Measurements from ENCODE around the gene PCCA. TPM values are rescaled to one million over a fixed set of nuclear protein-coding genes. Genes with fewer than 3 reads are reported as not detected.
A peak's percentile ranks its signal among the peaks of the same experiment; 100 is the strongest.
"Not testable (repeated sequence)": the region's sequence is repeated elsewhere in the genome, so short reads cannot be mapped to it uniquely, and the experiment has no call there.

Gene PCCA
- total RNA-seq, 1 experiment from 2014 or later: 52.8 TPM

DNA sequence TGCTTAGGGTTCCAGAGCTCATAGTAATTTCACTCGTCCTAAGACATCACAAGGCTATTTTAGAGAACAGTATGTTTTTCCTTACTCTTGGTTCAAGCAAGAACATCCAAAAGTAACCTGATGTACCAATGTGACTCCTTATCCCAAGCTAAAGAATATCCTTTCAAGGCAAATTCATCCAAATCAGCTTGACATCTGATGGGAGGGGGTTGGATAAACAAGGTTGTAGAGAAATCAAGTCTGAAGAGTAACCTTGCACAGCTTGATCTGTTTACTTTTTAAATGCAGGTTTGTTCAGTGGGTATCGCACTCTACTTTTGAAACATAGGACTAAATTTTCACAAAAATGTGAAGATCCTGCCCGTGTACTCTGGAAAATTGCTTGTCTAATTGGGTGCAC, 298.5 kb downstream of the PCCA start (continued):
- TF ChIP-seq, protein P1, sequence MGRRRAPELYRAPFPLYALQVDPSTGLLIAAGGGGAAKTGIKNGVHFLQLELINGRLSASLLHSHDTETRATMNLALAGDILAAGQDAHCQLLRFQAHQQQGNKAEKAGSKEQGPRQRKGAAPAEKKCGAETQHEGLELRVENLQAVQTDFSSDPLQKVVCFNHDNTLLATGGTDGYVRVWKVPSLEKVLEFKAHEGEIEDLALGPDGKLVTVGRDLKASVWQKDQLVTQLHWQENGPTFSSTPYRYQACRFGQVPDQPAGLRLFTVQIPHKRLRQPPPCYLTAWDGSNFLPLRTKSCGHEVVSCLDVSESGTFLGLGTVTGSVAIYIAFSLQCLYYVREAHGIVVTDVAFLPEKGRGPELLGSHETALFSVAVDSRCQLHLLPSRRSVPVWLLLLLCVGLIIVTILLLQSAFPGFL (CRISPR knock-in tag; IDR thresholded peaks at IDR 0.05; ENCODE audit: borderline replicate concordance): no peak
- no peak for TF ChIP-seq TEAD4 (CRISPR knock-in tag; IDR thresholded peaks at IDR 0.05)
- TF ChIP-seq, protein P2, sequence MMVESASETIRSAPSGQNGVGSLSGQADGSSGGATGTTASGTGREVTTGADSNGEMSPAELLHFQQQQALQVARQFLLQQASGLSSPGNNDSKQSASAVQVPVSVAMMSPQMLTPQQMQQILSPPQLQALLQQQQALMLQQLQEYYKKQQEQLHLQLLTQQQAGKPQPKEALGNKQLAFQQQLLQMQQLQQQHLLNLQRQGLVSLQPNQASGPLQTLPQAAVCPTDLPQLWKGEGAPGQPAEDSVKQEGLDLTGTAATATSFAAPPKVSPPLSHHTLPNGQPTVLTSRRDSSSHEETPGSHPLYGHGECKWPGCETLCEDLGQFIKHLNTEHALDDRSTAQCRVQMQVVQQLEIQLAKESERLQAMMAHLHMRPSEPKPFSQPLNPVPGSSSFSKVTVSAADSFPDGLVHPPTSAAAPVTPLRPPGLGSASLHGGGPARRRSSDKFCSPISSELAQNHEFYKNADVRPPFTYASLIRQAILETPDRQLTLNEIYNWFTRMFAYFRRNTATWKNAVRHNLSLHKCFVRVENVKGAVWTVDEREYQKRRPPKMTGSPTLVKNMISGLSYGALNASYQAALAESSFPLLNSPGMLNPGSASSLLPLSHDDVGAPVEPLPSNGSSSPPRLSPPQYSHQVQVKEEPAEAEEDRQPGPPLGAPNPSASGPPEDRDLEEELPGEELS (CRISPR knock-in tag; IDR thresholded peaks at IDR 0.05): no peak

DNA sequence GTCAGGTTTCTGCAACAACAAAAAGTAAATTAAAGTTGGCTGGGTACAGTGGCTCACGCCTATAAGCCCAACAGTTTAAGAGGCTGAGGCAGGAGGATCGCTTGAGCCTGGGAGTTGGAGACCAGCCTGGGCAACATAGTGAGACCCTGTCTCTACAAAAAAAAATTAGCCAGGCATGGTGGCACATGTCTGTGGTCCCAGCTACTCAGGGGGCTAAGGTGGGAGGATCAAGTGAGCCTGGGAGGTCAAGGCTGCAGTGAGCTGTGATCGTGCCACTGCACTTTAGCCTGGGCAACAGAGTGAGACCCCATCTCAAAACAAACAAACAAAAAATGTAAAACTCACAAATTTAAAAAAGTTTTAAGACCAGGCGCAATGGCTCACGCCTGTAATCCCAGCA, 299.3 kb downstream of the PCCA start:
- H3K9me3 Mint-ChIP-seq; ATAC-seq; H3K27ac Mint-ChIP-seq; H3K4me3 Mint-ChIP-seq; CTCF ChIA-PET; H3K27me3 Mint-ChIP-seq (ENCODE audit: low read depth); DNase-seq (ENCODE audit: low spot score); POLR2A ChIA-PET; H3K36me3 Mint-ChIP-seq: not testable (repeated sequence)
- H3K4me1 Mint-ChIP-seq: peaks cover 14% of the 10 kb centered on the region
- peak; percentile 86; the same call in 1 of the 2 replicates for TF ChIP-seq ZNF121 (CRISPR knock-in tag; IDR thresholded peaks at IDR 0.05)

DNA sequence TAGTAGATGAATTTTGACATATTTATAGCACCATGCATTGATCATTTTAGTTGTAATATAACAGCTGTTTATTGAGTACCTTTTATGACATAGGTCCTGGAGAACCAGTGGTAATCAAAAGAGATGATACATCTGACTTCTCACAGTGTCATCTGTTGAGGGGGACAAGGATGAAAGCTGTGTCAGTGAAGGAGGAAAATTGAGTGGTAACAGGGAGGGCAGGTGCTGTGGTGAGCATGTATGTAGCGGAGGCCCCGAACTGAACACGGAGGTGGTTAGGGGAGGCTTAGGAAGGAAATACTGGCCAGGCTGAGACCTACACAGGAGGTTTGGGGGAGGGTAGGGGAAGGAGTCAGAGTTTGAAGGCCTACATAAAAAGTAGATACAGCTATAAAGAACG, 300.0 kb downstream of the PCCA start:
- Mint-ChIP-seq H3K27ac (no peak overlapping the region), H3K36me3 (0 out of 2 replicates have a peak, but pooled peaks cover 2% of the 10 kb centered on the region), H3K27me3 (ENCODE audit: low read depth) (no peaks in the 10 kb centered on the region), H3K4me1 (peaks cover 18% of the 10 kb centered on the region), H3K4me3 (no peak overlapping the region), H3K9me3 (no peaks in the 10 kb centered on the region)
- DNase-seq (ENCODE audit: low spot score): no peak
- POLR2A ChIA-PET: no interaction called here
- TF ChIP-seq, protein P3, sequence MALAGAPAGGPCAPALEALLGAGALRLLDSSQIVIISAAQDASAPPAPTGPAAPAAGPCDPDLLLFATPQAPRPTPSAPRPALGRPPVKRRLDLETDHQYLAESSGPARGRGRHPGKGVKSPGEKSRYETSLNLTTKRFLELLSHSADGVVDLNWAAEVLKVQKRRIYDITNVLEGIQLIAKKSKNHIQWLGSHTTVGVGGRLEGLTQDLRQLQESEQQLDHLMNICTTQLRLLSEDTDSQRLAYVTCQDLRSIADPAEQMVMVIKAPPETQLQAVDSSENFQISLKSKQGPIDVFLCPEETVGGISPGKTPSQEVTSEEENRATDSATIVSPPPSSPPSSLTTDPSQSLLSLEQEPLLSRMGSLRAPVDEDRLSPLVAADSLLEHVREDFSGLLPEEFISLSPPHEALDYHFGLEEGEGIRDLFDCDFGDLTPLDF (CRISPR knock-in tag; IDR thresholded peaks at IDR 0.05): no peak
- no peak for TF ChIP-seq NFE2L1 (CRISPR knock-in tag; IDR thresholded peaks at IDR 0.05)
- CTCF ChIA-PET: no interaction called here
- ATAC-seq: no peak

DNA sequence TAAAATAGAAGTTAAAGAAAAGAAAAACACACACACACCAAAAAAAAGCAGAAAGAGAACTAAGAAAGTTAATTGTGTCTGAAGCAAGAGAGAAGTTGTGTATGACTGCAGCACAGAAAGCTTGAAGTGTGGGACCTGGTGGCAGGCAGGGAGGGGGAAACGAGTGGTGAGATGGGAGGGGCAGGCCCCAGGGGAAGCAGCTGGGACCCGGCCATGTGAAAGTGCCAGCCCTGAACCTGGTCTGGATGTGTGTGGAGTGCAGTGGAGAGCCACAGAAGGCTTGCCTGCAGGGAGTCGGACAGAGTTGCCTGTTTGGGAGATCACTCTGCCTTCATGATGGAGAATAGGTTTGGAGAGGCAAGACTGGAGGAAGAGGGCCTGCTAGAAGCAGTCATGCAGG, 300.7 kb downstream of the PCCA start:
- Mint-ChIP-seq H3K36me3 (0 out of 2 replicates have a peak, but pooled peaks cover 2% of the 10 kb centered on the region), H3K9me3 (no peaks in the 10 kb centered on the region), H3K27me3 (ENCODE audit: low read depth) (no peaks in the 10 kb centered on the region), H3K27ac (no peak overlapping the region), H3K4me1 (peaks cover 20% of the 10 kb centered on the region), H3K4me3 (no peak overlapping the region)
- DNase-seq (ENCODE audit: low spot score) (no peak), ATAC-seq (no peak)
- CTCF ChIA-PET: no interaction called here
- POLR2A ChIA-PET: no interaction called here
- TF ChIP-seq NFATC4 (CRISPR knock-in tag; IDR thresholded peaks at IDR 0.05): no peak
- no peak for TF ChIP-seq SOX15 (CRISPR knock-in tag; IDR thresholded peaks at IDR 0.05)
- no peak for TF ChIP-seq MYBL2 (CRISPR knock-in tag; IDR thresholded peaks at IDR 0.05)
- TF ChIP-seq JUN (CRISPR knock-in tag; IDR thresholded peaks at IDR 0.05): no peak
- TF ChIP-seq NFYB (CRISPR knock-in tag; conservative IDR thresholded peaks at IDR 0.05; ENCODE audit: low read depth): no peak
- TF ChIP-seq NFE2L1 (CRISPR knock-in tag; IDR thresholded peaks at IDR 0.05): no peak
- TF ChIP-seq, protein P4, sequence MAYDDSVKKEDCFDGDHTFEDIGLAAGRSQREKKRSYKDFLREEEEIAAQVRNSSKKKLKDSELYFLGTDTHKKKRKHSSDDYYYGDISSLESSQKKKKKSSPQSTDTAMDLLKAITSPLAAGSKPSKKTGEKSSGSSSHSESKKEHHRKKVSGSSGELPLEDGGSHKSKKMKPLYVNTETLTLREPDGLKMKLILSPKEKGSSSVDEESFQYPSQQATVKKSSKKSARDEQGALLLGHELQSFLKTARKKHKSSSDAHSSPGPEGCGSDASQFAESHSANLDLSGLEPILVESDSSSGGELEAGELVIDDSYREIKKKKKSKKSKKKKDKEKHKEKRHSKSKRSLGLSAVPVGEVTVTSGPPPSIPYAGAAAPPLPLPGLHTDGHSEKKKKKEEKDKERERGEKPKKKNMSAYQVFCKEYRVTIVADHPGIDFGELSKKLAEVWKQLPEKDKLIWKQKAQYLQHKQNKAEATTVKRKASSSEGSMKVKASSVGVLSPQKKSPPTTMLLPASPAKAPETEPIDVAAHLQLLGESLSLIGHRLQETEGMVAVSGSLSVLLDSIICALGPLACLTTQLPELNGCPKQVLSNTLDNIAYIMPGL (CRISPR knock-in tag; IDR thresholded peaks at IDR 0.05): no peak
- no peak for TF ChIP-seq CREM (CRISPR knock-in tag; IDR thresholded peaks at IDR 0.05)
- no peak for TF ChIP-seq ZNF671 (CRISPR knock-in tag; IDR thresholded peaks at IDR 0.05)
